GM12801 (cell line): ENCODE results near the gene UBXN6.

Source experiments
- TF ChIP-seq, protein P1 (sequence below): IDR thresholded peaks from one replicate; pipeline ENCODE4 v1.5.1; 2011; ENCODE audit warnings: control low read depth; ENCODE audit not compliant: insufficient read length; ENCODE audit errors: extremely low read depth

UBXN6 gene

DNA sequence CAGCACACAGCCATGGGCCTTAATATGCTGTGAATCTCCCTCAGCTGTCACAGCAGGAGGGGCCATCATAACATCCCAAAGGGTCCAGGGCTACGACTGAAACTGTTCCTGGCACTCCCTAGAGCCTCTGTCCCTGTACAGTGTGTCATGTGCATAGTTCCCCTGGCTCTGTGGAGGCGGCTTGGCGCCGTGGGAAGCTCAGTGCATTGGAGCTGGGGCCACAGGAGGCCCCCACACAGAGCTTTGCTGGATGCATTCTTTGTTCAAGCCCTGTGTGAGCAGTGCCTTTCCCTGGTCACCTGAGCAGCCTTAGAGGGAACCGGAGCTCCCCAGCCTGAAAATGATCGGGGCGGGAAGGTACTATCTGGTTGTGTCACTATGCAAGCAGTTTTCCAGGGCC is 21.4 kb downstream of the UBXN6 start:
- TF ChIP-seq, protein P1, sequence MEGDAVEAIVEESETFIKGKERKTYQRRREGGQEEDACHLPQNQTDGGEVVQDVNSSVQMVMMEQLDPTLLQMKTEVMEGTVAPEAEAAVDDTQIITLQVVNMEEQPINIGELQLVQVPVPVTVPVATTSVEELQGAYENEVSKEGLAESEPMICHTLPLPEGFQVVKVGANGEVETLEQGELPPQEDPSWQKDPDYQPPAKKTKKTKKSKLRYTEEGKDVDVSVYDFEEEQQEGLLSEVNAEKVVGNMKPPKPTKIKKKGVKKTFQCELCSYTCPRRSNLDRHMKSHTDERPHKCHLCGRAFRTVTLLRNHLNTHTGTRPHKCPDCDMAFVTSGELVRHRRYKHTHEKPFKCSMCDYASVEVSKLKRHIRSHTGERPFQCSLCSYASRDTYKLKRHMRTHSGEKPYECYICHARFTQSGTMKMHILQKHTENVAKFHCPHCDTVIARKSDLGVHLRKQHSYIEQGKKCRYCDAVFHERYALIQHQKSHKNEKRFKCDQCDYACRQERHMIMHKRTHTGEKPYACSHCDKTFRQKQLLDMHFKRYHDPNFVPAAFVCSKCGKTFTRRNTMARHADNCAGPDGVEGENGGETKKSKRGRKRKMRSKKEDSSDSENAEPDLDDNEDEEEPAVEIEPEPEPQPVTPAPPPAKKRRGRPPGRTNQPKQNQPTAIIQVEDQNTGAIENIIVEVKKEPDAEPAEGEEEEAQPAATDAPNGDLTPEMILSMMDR: no peak

DNA sequence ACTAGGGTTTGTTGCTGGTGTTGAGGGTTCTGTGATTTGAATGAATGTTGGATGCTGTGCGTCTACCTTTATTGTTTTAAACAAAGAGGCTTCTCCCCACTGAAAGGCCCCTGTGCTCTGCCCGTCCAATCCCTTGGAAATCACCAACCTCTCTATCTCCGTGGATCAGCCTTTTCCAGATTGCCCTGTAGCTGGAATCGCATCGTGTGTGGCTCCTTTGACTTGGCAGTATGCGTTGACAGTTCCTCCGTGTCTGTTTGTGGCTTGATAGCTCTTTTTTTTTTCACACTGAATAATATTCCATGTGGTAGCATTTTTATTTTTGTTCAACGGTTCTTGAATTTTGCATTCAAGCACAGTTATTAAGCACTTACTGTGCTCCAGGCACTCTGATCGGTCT is 23.2 kb downstream of the UBXN6 start:
- TF ChIP-seq, protein P1: no peak

DNA sequence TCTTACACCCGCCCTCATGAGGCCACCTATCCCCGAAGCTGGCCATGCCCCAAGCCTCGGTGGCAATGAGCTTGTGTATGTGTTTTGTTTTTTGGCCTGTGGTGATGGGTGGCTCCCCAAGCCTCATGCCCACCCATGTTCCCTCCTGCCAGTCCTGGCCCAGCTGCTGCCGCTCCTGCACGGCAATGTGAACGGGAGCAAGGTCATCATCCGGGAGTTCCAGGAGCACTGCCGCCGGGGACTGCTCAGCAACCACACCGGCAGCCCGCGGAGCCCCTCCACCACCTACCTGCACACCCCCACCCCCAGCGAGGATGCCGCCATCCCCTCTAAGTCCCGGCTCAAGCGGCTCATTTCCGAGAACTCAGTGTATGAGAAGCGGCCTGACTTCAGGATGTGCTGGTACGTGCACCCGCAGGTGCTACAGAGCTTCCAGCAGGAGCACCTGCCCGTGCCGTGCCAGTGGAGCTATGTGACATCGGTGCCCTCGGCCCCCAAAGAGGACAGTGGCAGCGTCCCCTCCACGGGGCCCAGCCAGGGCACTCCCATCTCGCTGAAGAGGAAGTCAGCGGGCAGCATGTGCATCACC is 24.6 kb downstream of the UBXN6 start:
- TF ChIP-seq, protein P1: no peak

DNA sequence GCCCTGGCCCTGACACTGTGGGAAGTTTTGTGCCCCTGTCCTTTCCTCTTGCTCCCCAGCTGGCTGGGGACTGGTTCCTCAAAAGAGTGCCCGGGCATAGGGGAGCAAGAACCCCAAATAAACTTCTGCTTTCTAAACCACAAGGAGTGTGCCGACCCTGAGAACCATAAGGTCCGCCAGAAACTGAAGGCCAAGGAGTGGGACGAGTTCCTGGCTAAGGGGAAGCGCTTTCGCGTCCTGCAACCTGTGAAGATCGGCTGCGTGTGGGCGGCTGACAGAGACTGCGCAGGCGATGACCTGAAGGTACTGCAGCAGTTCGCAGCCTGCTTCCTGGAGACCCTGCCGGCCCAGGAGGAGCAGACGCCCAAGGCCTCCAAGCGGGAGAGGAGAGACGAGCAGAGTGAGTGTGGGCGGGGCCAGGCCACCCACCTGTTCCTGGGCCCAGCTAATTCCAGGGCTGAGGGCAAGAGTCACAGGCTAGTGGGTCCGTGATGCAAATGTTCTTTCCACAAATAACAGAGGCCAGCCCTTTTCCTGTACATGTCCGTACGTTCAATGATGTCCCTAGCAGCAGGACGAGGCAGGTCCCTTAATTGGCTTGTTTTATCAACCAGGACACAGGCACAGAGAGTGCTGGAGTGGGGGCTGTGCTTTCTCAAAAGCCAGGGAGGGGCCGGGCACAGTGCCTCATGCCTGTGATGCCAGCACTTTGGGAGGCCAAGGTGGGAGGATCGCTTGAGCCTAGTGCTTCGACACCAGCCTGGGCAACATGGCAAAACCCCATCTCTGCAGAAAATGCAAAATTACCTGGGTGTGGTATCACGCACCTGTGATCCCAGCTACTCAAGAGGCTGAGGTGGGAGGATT is 25.6 kb downstream of the UBXN6 start:
- TF ChIP-seq, protein P1: no peak

GRCh38 chr19:4431296-4431695 is 26.3 kb downstream of the UBXN6 start:
- TF ChIP-seq, protein P1: no peak

- TF ChIP-seq, protein P1: no peak
Observed at GRCh38 chr19:4430760-4431159, 26.8 kb downstream of the UBXN6 start.

DNA sequence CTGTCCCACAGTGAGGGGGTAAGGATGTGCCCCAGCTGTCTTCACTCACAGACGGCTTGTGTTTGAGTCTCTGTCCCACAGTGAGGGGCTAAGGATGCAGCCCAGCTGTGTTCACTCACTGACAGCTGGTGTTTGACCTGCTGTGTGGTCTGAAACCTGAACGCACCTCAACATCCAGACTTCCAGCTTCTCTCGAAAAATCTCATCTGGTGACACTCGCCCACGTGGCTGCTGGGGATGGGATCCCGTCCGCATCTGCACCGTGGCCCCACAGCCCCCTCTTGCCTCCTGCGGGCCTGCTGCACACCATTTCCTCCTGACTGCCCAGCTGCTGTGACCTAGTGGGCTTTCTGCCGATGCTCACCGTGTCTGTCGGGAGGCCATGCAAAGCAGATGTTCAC is 27.8 kb downstream of the UBXN6 start:
- TF ChIP-seq, protein P1: no peak
